IPS DF 6.9 (cell line): ENCODE measurements around the gene JUNB.
A peak's percentile ranks its signal among the peaks of the same experiment; 100 is the strongest.

Experiments used
- DNase-seq: peaks from one replicate; pipeline ENCODE4 v3.0.0-alpha.2; 2013; ENCODE audit warnings: low read depth, low spot score
- H3K27ac ChIP-seq: one replicate; pipeline ENCODE4 v1.5.1; 2013; ENCODE audit warnings: low read length, control low read depth
- H3K27me3 ChIP-seq: 2 replicates; pipeline ENCODE4 v1.6.1; 2013; ENCODE audit warnings: mild to moderate bottlenecking, low read length; ENCODE audit not compliant: control insufficient read depth, insufficient read depth
- H3K36me3 ChIP-seq: 2 replicates; pipeline ENCODE4 v1.6.1; 2013; ENCODE audit warnings: low read length; ENCODE audit not compliant: control insufficient read depth, insufficient read depth
- H3K4me1 ChIP-seq: 2 replicates; pipeline ENCODE4 v1.6.1; 2013; ENCODE audit warnings: low read length; ENCODE audit not compliant: control insufficient read depth, insufficient read depth
- H3K4me3 ChIP-seq: 2 replicates; pipeline ENCODE4 v1.5.1; 2013; ENCODE audit warnings: mild to moderate bottlenecking, low read length
- H3K9me3 ChIP-seq: 2 replicates; pipeline ENCODE4 v1.6.1; 2013; ENCODE audit warnings: low read length, inconsistent platforms; ENCODE audit not compliant: control insufficient read depth, insufficient read depth
- WGBS: extraction: QIAGEN DNeasy Blood & Tissue Kit; methylation state at CpG from one replicate; pipeline ENCODE4 v1.1.7; 2013; ENCODE audit warnings: mixed read lengths, missing lambda C conversion rate; ENCODE audit not compliant: insufficient read length, insufficient coverage; 5-methylcytosine and 5-hydroxymethylcytosine counted together

JUNB gene

DNA sequence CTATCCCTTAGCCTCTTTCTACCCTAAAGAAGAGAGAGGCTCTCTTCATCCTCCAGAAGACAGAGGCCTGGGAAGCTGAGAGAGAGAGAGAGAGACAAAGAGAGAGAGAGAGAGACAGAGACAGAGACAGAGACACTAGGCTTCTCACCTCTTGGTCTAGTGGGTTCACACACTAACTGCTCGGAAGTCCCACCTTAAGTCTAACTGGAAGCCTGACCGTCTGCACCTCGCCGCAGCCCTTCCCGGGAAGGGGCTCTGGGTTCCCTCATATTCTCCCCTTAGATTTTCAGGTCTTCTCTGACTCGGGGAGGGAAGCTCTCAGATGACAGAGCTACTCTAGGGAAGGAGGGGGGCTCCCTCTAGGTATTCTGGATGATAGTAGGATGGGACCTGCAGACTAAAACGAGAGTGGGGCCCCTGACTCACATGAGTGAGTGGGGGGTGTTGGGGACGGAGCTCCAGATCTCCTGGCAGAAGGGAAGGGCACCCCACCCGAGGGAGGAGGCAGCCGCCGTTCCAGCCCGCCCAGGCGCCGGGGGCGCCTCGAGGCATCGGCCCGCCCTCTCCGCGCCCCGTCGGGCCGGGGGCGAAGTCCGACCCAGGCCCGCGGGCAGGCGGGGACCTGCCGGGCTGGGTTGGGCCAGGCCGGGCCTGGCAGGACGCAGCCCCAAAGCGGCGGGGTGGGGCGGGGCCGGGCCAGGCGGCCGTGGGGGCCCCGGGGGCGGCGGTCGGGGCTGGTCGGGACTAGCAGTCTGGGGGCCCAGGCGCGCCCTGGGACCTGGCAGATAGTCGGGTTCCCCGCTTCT is 2.0 kb upstream of the JUNB start:
- Histone ChIP-seq H3K9me3 (no peaks in the 10 kb centered on the region), H3K27me3 (no peaks in the 10 kb centered on the region), H3K36me3 (no peaks in the 10 kb centered on the region), H3K4me3 (peak overlapping the region; percentile 43; the same call in 1 of the 2 replicates), H3K4me1 (peaks cover 10% of the 10 kb centered on the region), H3K27ac (no peak overlapping the region)
- no peak for DNase-seq
- WGBS: no CpG with 5 or more reads among the region's 46 CpGs

DNA sequence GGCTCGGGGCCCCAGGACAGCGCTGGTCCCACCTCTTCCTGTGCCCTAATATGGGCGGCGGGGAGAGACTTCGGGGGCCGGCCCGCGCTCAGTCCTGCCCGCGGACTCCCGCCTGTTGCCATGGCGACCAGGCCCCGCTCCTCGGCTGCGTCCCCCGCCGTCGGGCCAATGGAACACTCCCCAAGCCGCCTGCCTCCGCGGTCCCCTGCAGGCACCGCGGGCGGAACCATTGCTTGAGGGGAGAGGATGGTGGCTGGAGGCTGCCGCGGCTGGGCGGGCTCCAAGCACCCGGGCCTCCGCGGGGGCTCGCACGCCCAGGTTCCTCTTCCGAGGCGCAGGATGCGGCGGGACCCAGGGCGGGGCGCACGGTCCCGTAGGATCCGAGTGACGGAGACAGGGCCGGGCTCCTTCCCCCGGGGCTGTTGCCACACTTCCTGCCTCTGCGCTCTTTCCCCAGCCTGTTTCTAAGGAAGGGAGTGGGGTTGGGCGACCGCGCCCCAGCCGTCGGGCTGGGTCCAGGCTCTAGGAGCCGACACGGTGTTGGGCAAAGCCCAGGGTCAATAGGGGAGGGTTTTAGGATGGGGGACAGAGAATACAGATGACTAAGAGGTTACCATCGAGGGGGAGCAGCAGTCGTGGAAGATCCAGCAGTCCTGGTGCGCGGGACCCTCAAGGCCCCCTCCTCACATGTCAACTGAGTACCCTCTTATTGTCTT is 1.2 kb upstream of the JUNB start:
- no peak for DNase-seq
- Histone ChIP-seq H3K36me3 (no peaks in the 10 kb centered on the region), H3K4me1 (peaks cover 10% of the 10 kb centered on the region), H3K4me3 (peak overlapping the region; percentile 43; the same call in 1 of the 2 replicates), H3K27ac (no peak overlapping the region), H3K27me3 (no peaks in the 10 kb centered on the region), H3K9me3 (no peaks in the 10 kb centered on the region)
- no CpG with 5 or more reads among the region's 56 CpGs for WGBS

DNA sequence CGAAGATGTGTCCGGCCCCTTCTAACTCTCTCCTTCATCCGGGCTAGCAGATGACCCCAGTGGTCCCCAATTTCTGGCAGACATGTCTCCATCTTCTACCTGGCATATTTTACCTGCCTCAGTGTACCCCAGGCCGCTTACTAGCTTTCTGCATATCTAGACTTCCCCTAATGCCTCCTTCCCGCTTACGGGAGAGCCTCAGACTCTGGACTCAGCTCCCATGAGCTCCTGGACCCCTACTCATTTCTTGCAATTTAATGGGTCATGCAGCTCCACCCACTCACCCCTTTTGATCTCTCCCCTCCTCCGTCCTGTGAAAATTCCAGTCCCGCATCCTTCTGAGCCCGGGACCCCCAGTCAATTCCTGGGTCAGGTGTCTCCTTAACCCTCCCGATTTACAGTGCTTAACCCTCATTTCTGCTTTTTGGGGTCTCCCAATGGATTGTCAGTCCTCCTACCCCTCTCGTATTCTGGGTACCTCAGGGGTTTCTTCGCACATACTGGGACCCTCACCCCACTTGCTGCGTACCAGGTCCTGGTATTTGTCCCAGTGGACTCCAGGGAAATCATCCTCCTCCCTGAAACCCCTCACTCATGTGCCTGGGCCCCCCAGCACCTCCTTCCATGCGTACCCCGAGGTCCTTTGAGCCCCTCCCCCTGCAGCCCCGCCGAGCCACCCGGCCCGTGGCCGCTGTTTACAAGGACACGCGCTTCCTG is 500 bp upstream of the JUNB start:
- Histone ChIP-seq H3K36me3 (no peaks in the 10 kb centered on the region), H3K27me3 (no peaks in the 10 kb centered on the region), H3K9me3 (no peaks in the 10 kb centered on the region), H3K4me3 (peak overlapping the region; percentile 59; the same call in 1 of the 2 replicates), H3K27ac (no peak overlapping the region), H3K4me1 (peaks cover 10% of the 10 kb centered on the region)
- no peak for DNase-seq
- WGBS: no CpG with 5 or more reads among the region's 22 CpGs

DNA sequence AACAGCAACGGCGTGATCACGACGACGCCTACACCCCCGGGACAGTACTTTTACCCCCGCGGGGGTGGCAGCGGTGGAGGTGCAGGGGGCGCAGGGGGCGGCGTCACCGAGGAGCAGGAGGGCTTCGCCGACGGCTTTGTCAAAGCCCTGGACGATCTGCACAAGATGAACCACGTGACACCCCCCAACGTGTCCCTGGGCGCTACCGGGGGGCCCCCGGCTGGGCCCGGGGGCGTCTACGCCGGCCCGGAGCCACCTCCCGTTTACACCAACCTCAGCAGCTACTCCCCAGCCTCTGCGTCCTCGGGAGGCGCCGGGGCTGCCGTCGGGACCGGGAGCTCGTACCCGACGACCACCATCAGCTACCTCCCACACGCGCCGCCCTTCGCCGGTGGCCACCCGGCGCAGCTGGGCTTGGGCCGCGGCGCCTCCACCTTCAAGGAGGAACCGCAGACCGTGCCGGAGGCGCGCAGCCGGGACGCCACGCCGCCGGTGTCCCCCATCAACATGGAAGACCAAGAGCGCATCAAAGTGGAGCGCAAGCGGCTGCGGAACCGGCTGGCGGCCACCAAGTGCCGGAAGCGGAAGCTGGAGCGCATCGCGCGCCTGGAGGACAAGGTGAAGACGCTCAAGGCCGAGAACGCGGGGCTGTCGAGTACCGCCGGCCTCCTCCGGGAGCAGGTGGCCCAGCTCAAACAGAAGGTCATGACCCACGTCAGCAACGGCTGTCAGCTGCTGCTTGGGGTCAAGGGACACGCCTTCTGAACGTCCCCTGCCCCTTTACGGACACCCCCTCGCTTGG is 966 bp downstream of the JUNB start:
- H3K27me3 ChIP-seq: no peaks in the 10 kb centered on the region
- peaks cover 13% of the 10 kb centered on the region for H3K4me1 ChIP-seq
- no CpG with 5 or more reads among the region's 84 CpGs for WGBS
- H3K4me3 ChIP-seq: peak overlapping the region; percentile 59
- no peak overlapping the region for H3K27ac ChIP-seq
- no peak for DNase-seq
- H3K36me3 ChIP-seq: no peaks in the 10 kb centered on the region
- H3K9me3 ChIP-seq: no peaks in the 10 kb centered on the region

DNA sequence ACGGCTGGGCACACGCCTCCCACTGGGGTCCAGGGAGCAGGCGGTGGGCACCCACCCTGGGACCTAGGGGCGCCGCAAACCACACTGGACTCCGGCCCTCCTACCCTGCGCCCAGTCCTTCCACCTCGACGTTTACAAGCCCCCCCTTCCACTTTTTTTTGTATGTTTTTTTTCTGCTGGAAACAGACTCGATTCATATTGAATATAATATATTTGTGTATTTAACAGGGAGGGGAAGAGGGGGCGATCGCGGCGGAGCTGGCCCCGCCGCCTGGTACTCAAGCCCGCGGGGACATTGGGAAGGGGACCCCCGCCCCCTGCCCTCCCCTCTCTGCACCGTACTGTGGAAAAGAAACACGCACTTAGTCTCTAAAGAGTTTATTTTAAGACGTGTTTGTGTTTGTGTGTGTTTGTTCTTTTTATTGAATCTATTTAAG is 1.6 kb downstream of the JUNB start:
- DNase-seq: no peak
- H3K27ac ChIP-seq: no peak overlapping the region
- H3K9me3 ChIP-seq: no peaks in the 10 kb centered on the region
- peaks cover 13% of the 10 kb centered on the region for H3K4me1 ChIP-seq
- WGBS: no CpG with 5 or more reads among the region's 22 CpGs
- peak overlapping the region; percentile 59; the same call in 1 of the 2 replicates for H3K4me3 ChIP-seq
- H3K27me3 ChIP-seq: no peaks in the 10 kb centered on the region
- no peaks in the 10 kb centered on the region for H3K36me3 ChIP-seq

DNA sequence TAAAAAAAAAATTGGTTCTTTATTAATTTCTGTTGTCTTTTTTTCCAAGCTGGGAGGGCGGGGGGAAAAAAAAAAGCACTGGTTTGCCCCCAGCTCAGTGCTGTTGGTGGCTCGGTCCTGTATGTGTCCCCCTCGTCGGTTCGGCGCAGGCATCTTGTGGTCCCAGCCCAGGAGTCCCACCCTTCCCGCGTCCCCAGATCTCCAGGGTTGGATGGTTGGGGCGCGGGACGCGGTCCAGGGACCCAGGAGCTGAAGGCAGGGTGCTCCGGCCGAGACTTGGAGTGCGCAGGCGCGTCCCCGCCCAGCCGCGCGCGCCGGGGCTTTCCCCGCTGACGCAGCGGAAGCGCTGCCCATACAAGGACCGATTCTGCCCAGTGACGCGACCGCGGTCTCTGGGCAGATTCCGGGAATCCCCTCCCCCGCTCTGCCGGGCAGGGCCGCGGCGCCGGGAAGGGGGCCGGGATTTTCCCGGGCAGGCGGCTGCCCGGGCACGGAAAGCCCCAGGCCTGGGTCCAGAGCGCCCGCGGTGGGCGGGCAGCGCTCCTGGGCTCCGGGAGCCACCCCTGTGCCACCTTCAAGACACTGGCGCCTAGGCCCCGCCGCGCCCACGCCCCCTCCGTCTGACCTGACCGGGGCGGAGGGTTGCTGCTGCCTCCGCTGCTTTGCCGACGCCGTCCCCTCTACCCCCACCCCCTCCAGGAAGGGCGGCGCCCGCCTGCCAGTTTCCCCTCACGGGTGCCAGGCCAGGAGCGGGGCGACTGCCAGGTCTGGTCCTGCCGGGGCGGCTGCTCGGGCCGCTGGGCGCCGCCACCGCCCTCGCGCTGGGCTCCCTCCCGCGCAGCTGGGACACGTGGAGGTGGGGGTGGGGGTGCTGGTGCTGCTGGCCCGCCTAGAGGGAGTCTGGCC is 2.3 kb downstream of the JUNB start:
- Histone ChIP-seq H3K4me3 (peak overlapping the region; percentile 47; the same call in 1 of the 2 replicates), H3K36me3 (no peaks in the 10 kb centered on the region), H3K27ac (no peak overlapping the region), H3K27me3 (no peaks in the 10 kb centered on the region), H3K9me3 (no peaks in the 10 kb centered on the region), H3K4me1 (peaks cover 10% of the 10 kb centered on the region)
- no CpG with 5 or more reads among the region's 81 CpGs for WGBS
- DNase-seq: peak; percentile 96

DNA sequence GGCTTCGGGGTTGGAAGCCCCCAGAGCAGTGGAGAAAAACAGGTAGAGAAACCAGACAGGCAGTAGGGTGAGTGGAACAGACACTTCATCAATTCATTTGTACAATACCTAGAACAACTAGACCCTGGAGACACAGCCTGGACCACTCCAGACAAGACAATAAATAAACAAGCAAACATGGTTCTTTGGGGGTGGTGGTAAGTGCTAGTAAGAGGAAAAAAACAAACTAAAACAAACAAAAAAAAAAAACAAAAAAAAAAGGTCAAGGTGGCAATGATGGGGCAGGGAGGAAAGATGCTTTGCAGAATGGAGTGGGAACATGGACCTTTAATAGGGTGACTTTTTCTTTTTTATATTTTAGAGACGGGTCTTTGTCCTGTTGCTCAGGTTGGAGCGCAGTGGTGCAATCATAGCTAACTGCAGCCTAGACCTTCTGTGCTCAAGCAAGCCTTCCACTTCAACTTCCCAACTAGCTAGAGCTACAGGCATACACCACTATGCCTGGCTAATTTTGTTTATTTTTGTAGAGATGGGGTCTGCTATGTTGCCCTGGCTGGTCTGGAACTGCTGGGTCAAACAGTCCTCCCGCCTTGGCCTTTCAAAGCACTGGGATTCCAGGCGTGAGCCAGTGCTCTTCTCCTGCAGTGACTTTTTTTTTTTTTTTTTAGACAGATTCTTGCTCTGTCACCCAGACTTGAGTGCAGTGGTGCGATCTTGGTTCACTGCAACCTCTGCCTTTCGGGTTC is 3.1 kb downstream of the JUNB start:
- no peak for DNase-seq
- H3K4me3 ChIP-seq: peak overlapping the region; percentile 45; the same call in 1 of the 2 replicates
- H3K4me1 ChIP-seq: peaks cover 5% of the 10 kb centered on the region; the same call in 1 of the 2 replicates
- H3K36me3 ChIP-seq: no peaks in the 10 kb centered on the region
- H3K27ac ChIP-seq: no peak overlapping the region
- no peaks in the 10 kb centered on the region for H3K27me3 ChIP-seq
- H3K9me3 ChIP-seq: no peaks in the 10 kb centered on the region
- no CpG with 5 or more reads among the region's 7 CpGs for WGBS

- no CpG with 5 or more reads among the region's 9 CpGs for WGBS
- peaks cover 4% of the 10 kb centered on the region; the same call in 1 of the 2 replicates for H3K36me3 ChIP-seq
- H3K27me3 ChIP-seq: no peaks in the 10 kb centered on the region
- no peak overlapping the region for H3K4me3 ChIP-seq
- peaks cover 5% of the 10 kb centered on the region; the same call in 1 of the 2 replicates for H3K4me1 ChIP-seq
- no peak for DNase-seq
- H3K9me3 ChIP-seq: no peaks in the 10 kb centered on the region
- H3K27ac ChIP-seq: no peak overlapping the region
Observed at GRCh38 chr19:12794971-12795381, 3.7 kb downstream of the JUNB start.
